Naive thymus-derived CD8-positive, alpha-beta T cell (primary cell): ENCODE results near the gene BPGM. TPM values are rescaled to one million over a fixed set of nuclear protein-coding genes. Genes with fewer than 3 reads are reported as not detected.

Experiments
- ATAC-seq, 2 donors: fragments of 150-1000 bp; cut with Tn5 transposase in 1 of 2; sonication (Bioruptor Pico), chemical (Tn5 transposase) in 1 of 2; 1 replicate in 1 of 2; 2 replicates in 1 of 2; pipeline ENCODE4 v1.10.0; 2021; ENCODE audit warnings: mild to moderate bottlenecking in 2 of 2, moderate library complexity in 2 of 2
- POLR2A ChIA-PET: fragments of 350-600 bp; sonication (Branson Sonifier 250); formaldehyde crosslinking; loops from one replicate; lab custom pipeline; 2021; ENCODE audit warnings: antibody characterized with exemption; lab: Charles Lee
- DNase-seq, 10 donors: peaks; one replicate each; pipeline versions ENCODE4 v3.0.0 to v3.0.0-alpha.2; 2020 to 2022
- H3K27ac Mint-ChIP-seq, 10 donors: one replicate each; pipeline ENCODE4 v1.8.0; 2020 to 2022; ENCODE audit warnings: mild to moderate bottlenecking in 10 of 10, mixed read lengths in 10 of 10, moderate library complexity in 4 of 10, inconsistent platforms in 1 of 10
- H3K27me3 Mint-ChIP-seq, 5 donors: one replicate each; pipeline ENCODE4 v1.8.0; 2021 to 2022; ENCODE audit warnings: mixed read lengths in 5 of 5
- H3K36me3 Mint-ChIP-seq, 3 donors: one replicate each; pipeline ENCODE4 v1.8.0; 2020 to 2022; ENCODE audit warnings: mixed read lengths in 3 of 3, mild to moderate bottlenecking in 2 of 3, inconsistent platforms in 1 of 3
- H3K4me1 Mint-ChIP-seq, 4 donors: one replicate each; pipeline ENCODE4 v1.8.0; 2021 to 2022; ENCODE audit warnings: mixed read lengths in 4 of 4
- H3K4me3 Mint-ChIP-seq, 10 donors: one replicate each; pipeline ENCODE4 v1.8.0; 2020 to 2022; ENCODE audit warnings: mild to moderate bottlenecking in 10 of 10, mixed read lengths in 10 of 10, moderate library complexity in 6 of 10, inconsistent platforms in 1 of 10
- H3K9me3 Mint-ChIP-seq, 9 donors: one replicate each; pipeline ENCODE4 v1.8.0; 2020 to 2022; ENCODE audit warnings: mixed read lengths in 9 of 9, mild to moderate bottlenecking in 3 of 9, inconsistent platforms in 1 of 9, moderate library complexity in 1 of 9
- polyA plus RNA-seq, 3 donors: library from polyadenylated mRNA; unstranded; fragments of 300-500 nt; fragmentation: Illumina TruSeq; gene quantifications; one replicate each; pipeline ENCODE4 v1.2.3, GENCODE V29; 2021
- total RNA-seq, 8 experiments: library from RNA in 2 of 8; stranded (reverse) in 2 of 8; gene quantifications; one replicate each; pipeline ENCODE4 v1.2.3 and lab custom pipeline; 2021 to 2026

The BPGM gene
- total RNA-seq (10 to 100 TPM; 25.1 to 26.3 TPM), polyA plus RNA-seq (10 to 100 TPM; 17.2 to 30.1 (median 21.3) TPM), total RNA-seq (lab: John Stamatoyannopoulos, UW) (16.3 to 69.5 (median 54.8) reads per million in 6 experiments)

GRCh38 chr7:134646425-134647305, at the start of gene BPGM:
BPGM (plus strand) TSS chr7:134646853; CDS start chr7:134661508, 14,655 bp downstream.
- Mint-ChIP-seq H3K4me3 (no peak within 1 kb of the TSS), H3K27ac (no peak within 1 kb of the TSS), H3K4me1 (peaks cover 16 to 41% (median 38%) of the 10 kb centered on the region in 4 donors), H3K36me3 (peaks cover 6 to 13% (median 9%) of the 10 kb centered on the region in 3 donors), H3K27me3 (no peaks in the 10 kb centered on the region), H3K9me3 (peaks cover 0 to 8% (median 0%) of the 10 kb centered on the region in 9 donors)
- POLR2A ChIA-PET, result interaction anchor here (0.6 to 10.0 kb wide), 31 partner anchors 8 to 564 kb away, joined by 3 to 144 read pairs (median 5); partner anchors contain the start of genes AGBL3, AKR1B1, CYREN and SLC35B4
- DNase-seq, result peak; percentile 88 to 100 (median 98)
- peak; percentile 94 for ATAC-seq

DNA sequence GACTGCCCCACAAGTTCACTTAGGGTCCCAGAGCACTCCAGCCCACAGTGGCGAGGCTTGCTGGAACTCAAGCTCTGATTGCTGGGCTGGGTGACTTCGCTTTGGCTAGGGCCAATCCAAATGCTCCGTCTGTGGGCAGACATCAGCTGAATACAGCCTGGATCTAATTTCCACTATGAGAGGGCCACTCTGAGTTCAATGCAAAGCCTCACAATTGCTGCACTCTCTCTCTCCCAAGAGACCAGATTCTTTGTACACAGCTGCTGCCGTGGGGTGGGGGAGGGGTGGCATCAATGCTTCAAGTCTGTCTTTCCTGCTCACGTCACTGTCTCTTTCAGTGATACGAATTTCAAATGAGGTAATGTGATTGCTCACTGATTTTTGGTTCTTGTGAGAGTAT, 47.3 kb upstream of the BPGM start:
- Mint-ChIP-seq H3K27ac (no peak overlapping the region), H3K36me3 (peaks cover 0 to 10% (median 6%) of the 10 kb centered on the region in 3 donors), H3K4me3 (no peak overlapping the region), H3K27me3 (peaks cover 9 to 25% (median 16%) of the 10 kb centered on the region in 5 donors), H3K4me1 (no peaks in the 10 kb centered on the region), H3K9me3 (peaks cover 0 to 10% (median 4%) of the 10 kb centered on the region in 9 donors)
- DNase-seq, result no peak
- POLR2A ChIA-PET, result interaction anchor here (0.5 kb wide), 1 partner anchor 111 kb away, joined by 5 read pairs; no protein-coding TSS in a partner anchor
- ATAC-seq, result no peak

DNA sequence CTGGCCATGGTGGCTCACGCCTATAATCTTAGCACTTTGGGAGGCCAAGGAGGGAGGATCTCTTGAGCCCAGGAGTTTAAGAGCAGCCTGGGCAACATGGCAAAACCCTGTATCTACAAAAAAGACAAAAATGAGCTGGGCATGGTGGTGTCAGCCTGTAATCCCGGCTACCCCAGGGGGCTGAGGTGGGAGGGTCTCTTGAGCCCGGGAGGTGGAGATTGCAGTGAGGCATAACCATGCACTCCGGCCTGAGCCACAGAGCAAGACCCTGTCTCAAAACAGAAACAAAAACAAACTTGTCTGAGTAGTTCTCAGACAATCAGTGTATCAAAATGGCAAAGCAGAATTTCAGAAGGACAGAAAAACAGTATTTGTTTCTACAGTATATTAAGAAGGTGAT, 45.2 kb upstream of the BPGM start:
- Mint-ChIP-seq H3K27me3 (peaks cover 12 to 43% (median 24%) of the 10 kb centered on the region in 5 donors), H3K27ac (no peak overlapping the region)

GRCh38 chr7:134602881-134603451, 43.7 kb upstream of the BPGM start:
- H3K4me1 Mint-ChIP-seq, result peaks cover 3 to 6% (median 4%) of the 10 kb centered on the region in 4 donors
- no peak overlapping the region for H3K27ac Mint-ChIP-seq
- peaks cover 0 to 10% (median 6%) of the 10 kb centered on the region in 3 donors for H3K36me3 Mint-ChIP-seq
- H3K9me3 Mint-ChIP-seq, result peaks cover 0 to 10% (median 4%) of the 10 kb centered on the region in 9 donors
- H3K27me3 Mint-ChIP-seq, result peaks cover 20 to 57% (median 28%) of the 10 kb centered on the region in 5 donors
- DNase-seq, result peak in 1 of 10 donors; percentile 13
- POLR2A ChIA-PET, result no interaction called here
- ATAC-seq, result peak in 1 of 2 donors; percentile 50
- H3K4me3 Mint-ChIP-seq, result peak overlapping the region in 2 of 10 donors; percentile 1 to 23

More for the DNA sequence above, 45.2 kb upstream of the BPGM start:
- ATAC-seq, result no peak
- POLR2A ChIA-PET, result no interaction called here
- Mint-ChIP-seq H3K4me3 (no peak overlapping the region), H3K36me3 (peaks cover 0 to 10% (median 6%) of the 10 kb centered on the region in 3 donors), H3K4me1 (peaks cover 1 to 4% (median 2%) of the 10 kb centered on the region in 4 donors), H3K9me3 (peaks cover 0 to 10% (median 4%) of the 10 kb centered on the region in 9 donors)
- no peak for DNase-seq

- peaks cover 3 to 6% (median 4%) of the 10 kb centered on the region in 4 donors for H3K4me1 Mint-ChIP-seq
- H3K36me3 Mint-ChIP-seq, result no peaks in the 10 kb centered on the region
- peak; percentile 27 to 79 (median 54) for DNase-seq
- peaks cover 20 to 59% (median 29%) of the 10 kb centered on the region in 5 donors for H3K27me3 Mint-ChIP-seq
- peak; percentile 85 to 97 for ATAC-seq
- peak overlapping the region; percentile 10 to 71 (median 56) for H3K4me3 Mint-ChIP-seq
- no peaks in the 10 kb centered on the region for H3K9me3 Mint-ChIP-seq
- POLR2A ChIA-PET, result interaction anchor here (1.6 kb wide), 1 partner anchor 173 kb away, joined by 5 read pairs; no protein-coding TSS in a partner anchor
- H3K27ac Mint-ChIP-seq, result peak overlapping the region in 1 of 10 donors; percentile 5
Observed at GRCh38 chr7:134605978-134606923, 40.4 kb upstream of the BPGM start.

DNA sequence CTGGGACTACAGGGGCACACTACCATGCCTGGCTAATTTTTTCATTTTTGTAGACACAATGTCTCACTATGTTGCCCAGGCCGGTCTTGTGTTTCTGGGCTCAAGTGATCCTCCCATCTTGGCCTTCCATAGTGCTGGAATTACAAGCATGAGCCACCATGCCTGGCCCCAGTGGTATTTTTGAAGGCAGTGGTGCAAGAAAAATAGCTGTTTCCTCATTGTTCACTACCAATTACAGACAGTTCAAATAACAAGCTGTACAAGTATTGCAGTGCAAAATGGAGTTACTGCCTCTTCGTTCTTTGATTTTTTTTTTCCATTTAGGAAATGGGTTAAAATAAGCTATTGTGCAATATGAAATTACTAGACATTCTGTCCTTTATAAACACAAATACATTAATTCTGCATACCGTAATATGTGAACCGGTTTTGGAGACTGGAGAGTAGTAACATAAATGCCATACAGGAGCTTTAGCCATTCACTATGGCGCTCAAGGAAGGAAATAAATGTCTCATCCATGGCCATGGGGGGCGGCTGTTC, 35.0 kb upstream of the BPGM start:
- no peak overlapping the region for H3K4me3 Mint-ChIP-seq
- no peak for ATAC-seq
- POLR2A ChIA-PET, result no interaction called here

DNA sequence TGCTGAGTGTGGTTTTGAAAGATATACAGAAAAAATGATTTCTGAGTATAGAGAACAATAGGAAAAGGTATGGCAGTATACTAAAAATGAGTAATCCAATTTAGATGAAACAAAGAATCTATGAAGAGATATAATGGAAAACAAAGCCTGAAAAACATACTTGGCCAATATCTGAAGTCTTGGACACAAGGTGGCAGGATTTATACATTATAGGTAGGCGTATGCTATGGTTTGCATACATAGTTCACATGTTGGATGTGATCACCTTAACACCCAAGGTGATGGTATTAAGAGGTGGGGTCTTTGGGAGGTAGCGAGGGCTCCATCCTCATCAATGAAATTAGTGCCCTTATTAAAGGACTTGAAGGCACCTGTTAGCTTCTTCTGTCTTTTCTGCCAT, 34.5 kb upstream of the BPGM start:
- no peak for ATAC-seq
- DNase-seq, result no peak
- Mint-ChIP-seq H3K4me3 (no peak overlapping the region), H3K9me3 (peaks cover 0 to 6% (median 0%) of the 10 kb centered on the region in 9 donors), H3K36me3 (no peaks in the 10 kb centered on the region), H3K27me3 (peaks cover 16 to 42% (median 24%) of the 10 kb centered on the region in 5 donors), H3K27ac (no peak overlapping the region), H3K4me1 (peaks cover 0 to 1% (median 0%) of the 10 kb centered on the region in 4 donors)
- POLR2A ChIA-PET, result no interaction called here

More for the DNA sequence above, 35.0 kb upstream of the BPGM start:
- peaks cover 0 to 1% (median under 1%) of the 10 kb centered on the region in 4 donors for H3K4me1 Mint-ChIP-seq
- H3K9me3 Mint-ChIP-seq, result peaks cover 0 to 6% (median 0%) of the 10 kb centered on the region in 9 donors
- no peak for DNase-seq
- H3K27ac Mint-ChIP-seq, result no peak overlapping the region
- no peaks in the 10 kb centered on the region for H3K36me3 Mint-ChIP-seq
- peaks cover 15 to 42% (median 23%) of the 10 kb centered on the region in 5 donors for H3K27me3 Mint-ChIP-seq

GRCh38 chr7:134613623-134614347, 32.9 kb upstream of the BPGM start:
- Mint-ChIP-seq H3K27me3 (peaks cover 14 to 35% (median 21%) of the 10 kb centered on the region in 5 donors), H3K4me1 (peaks cover 0 to 1% (median 0%) of the 10 kb centered on the region in 4 donors), H3K27ac (no peak overlapping the region), H3K9me3 (peaks cover 0 to 6% (median 0%) of the 10 kb centered on the region in 9 donors), H3K36me3 (no peaks in the 10 kb centered on the region), H3K4me3 (no peak overlapping the region)
- ATAC-seq, result no peak
- POLR2A ChIA-PET, result no interaction called here
- DNase-seq, result no peak

DNA sequence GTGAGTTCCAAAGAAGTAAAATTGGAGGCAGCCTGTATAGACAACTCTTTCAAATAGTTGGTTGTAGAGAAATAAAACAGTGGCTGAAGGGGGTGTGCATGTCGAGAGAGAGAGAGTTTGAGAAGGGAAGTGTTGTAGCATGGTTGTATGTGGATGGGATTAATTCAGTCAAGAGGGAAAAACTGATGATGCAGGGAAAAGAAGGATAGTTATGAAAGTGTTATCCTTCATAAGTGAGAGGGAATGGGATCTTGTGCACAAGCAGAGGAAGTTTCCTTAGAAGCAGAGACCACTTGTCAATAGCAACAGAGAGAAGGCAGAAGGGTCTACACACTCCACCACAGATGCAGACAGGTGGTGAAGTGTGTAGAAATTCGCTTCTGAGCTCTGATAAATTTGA, 30.0 kb upstream of the BPGM start:
- ATAC-seq (no peak), DNase-seq (no peak)
- H3K4me3 Mint-ChIP-seq, result peak overlapping the region in 1 of 10 donors; percentile 4
- peaks cover 0 to 1% (median 0%) of the 10 kb centered on the region in 4 donors for H3K4me1 Mint-ChIP-seq
- no peaks in the 10 kb centered on the region for H3K36me3 Mint-ChIP-seq
- no peak overlapping the region for H3K27ac Mint-ChIP-seq
- POLR2A ChIA-PET, result no interaction called here
- H3K27me3 Mint-ChIP-seq, result peaks cover 10 to 26% (median 20%) of the 10 kb centered on the region in 5 donors
- H3K9me3 Mint-ChIP-seq, result peaks cover 0 to 6% (median 0%) of the 10 kb centered on the region in 9 donors

DNA sequence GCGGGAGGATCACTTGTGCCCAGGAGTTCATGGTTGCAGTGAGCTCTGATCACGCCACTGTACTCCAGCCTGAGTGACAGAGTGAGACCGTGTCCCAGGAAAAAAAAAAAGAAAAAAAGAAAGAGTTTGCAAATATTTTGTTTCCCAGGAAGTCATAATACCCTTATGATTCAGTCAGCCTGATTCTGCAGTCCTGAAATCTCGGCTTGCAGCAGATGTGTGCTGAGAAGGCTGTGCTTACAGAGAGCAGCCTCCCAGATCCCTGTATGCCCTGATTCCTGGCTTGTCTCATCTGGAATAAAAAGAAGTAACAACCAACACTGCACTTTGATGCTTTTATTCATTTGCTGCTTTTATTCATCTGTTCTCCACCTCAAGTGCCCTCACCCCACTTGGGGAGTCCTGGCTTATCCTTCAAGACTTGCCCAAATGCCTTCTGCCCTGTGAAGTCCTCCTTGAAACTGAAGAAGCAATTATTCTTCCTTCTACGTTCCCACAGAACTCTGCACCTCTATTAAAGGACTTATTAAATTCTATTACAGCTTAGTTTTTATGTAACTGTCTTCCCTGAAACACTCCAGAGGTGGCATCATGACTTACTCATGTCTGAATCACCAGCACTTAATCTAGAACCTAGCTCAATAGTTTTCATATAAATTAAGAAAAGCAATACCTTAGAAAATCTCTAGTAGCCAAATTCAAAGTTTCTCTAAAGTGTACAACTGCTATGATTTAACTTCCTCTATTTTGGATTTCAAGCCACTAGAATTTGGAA, 27.7 kb upstream of the BPGM start:
- no peaks in the 10 kb centered on the region for H3K9me3 Mint-ChIP-seq
- H3K27ac Mint-ChIP-seq, result no peak overlapping the region
- no peak overlapping the region for H3K4me3 Mint-ChIP-seq
- H3K36me3 Mint-ChIP-seq, result no peaks in the 10 kb centered on the region
- H3K4me1 Mint-ChIP-seq, result peaks cover 0 to 1% (median 0%) of the 10 kb centered on the region in 4 donors
- no peak for ATAC-seq
- peaks cover 17 to 40% (median 33%) of the 10 kb centered on the region in 5 donors for H3K27me3 Mint-ChIP-seq
- POLR2A ChIA-PET, result no interaction called here
- no peak for DNase-seq
